Liver (tissue), 9 donors: ENCODE measurements around the gene MCMBP. TPM values are rescaled to one million over a fixed set of nuclear protein-coding genes. Genes with fewer than 3 reads are reported as not detected.
"Not testable (repeated sequence)": the region's sequence is repeated elsewhere in the genome, so short reads cannot be mapped to it uniquely, and the experiment has no call there.

ENCODE experiments used
- DNase-seq: peaks from one replicate; pipeline ENCODE4 v3.0.0-alpha.2; 2017; ENCODE audit warnings: low spot score
- H3K27ac ChIP-seq, 2 donors: one replicate each; pipeline ENCODE4 v1.7.0; 2013; ENCODE audit warnings: inconsistent platforms in 2 of 2, low read length in 2 of 2, control low read depth in 1 of 2, low read depth in 1 of 2, mild to moderate bottlenecking in 1 of 2
- H3K27me3 ChIP-seq, 4 donors: one replicate each; pipeline versions ENCODE4 v1.6.1 to v1.7.0; 2013; ENCODE audit warnings: low read length in 3 of 4, inconsistent platforms in 1 of 4, mild to moderate bottlenecking in 1 of 4, moderate library complexity in 1 of 4; ENCODE audit not compliant: control insufficient read depth in 4 of 4, insufficient read depth in 4 of 4
- H3K36me3 ChIP-seq, 4 donors: one replicate each; pipeline versions ENCODE4 v1.6.1 to v1.7.0; 2013; ENCODE audit warnings: low read length in 3 of 4, mild to moderate bottlenecking in 3 of 4, low read depth in 1 of 4, moderate library complexity in 1 of 4; ENCODE audit not compliant: control insufficient read depth in 4 of 4, insufficient read depth in 3 of 4
- H3K4me1 ChIP-seq, 4 donors: one replicate each; pipeline versions ENCODE4 v1.6.1 to v1.7.0; 2013; ENCODE audit warnings: low read length in 3 of 4, mild to moderate bottlenecking in 3 of 4, moderate library complexity in 1 of 4; ENCODE audit not compliant: control insufficient read depth in 4 of 4, insufficient read depth in 4 of 4
- H3K4me3 ChIP-seq, 3 donors: one replicate each; pipeline versions ENCODE4 v1.6.1 to v1.7.0; 2013; ENCODE audit warnings: low read length in 3 of 3, control low read depth in 1 of 3, low read depth in 1 of 3, mild to moderate bottlenecking in 1 of 3
- H3K9ac ChIP-seq, 2 donors: one replicate each; pipeline ENCODE4 v1.7.0; 2013; ENCODE audit warnings: low read length in 2 of 2, mild to moderate bottlenecking in 2 of 2, moderate library complexity in 2 of 2, control low read depth in 1 of 2, low read depth in 1 of 2
- H3K9me3 ChIP-seq, 4 donors: one replicate each; pipeline versions ENCODE4 v1.6.1 to v1.7.0; 2013; ENCODE audit warnings: low read length in 3 of 4; ENCODE audit not compliant: control insufficient read depth in 4 of 4
- CTCF ChIP-seq: fragments of 150-350 bp; IDR thresholded peaks from 2 replicates; pipeline ENCODE4 v1.5.1; 2017; ENCODE audit warnings: improper control_type of control experiment, low read depth, low read length; ENCODE audit not compliant: missing input control
- EGR1 ChIP-seq, 2 donors: IDR thresholded peaks; 2 replicates each; pipeline ENCODE4 v1.6.1; 2016 to 2018; ENCODE audit warnings: antibody characterized with exemption in 2 of 2, low read depth in 2 of 2
- GABPA ChIP-seq, 2 donors: IDR thresholded peaks in 1 of 2; conservative IDR thresholded peaks in 1 of 2; 2 replicates each; pipeline ENCODE4 v1.6.1; 2016; ENCODE audit warnings: antibody characterized with exemption in 2 of 2, mild to moderate bottlenecking in 1 of 2, moderate library complexity in 1 of 2
- HNF4A ChIP-seq, 2 donors: conservative IDR thresholded peaks; 2 replicates each; pipeline ENCODE4 v1.6.1; 2016; ENCODE audit warnings: antibody characterized with exemption in 2 of 2, mild to moderate bottlenecking in 2 of 2
- HNF4G ChIP-seq: IDR thresholded peaks from 2 replicates; pipeline ENCODE4 v1.6.1; 2016; ENCODE audit warnings: antibody characterized with exemption
- JUND ChIP-seq, 2 donors: IDR thresholded peaks; 2 replicates each; pipeline ENCODE4 v1.6.1; 2016; ENCODE audit warnings: antibody characterized with exemption in 2 of 2
- MAX ChIP-seq: IDR thresholded peaks from 2 replicates; pipeline ENCODE4 v1.6.1; 2016; ENCODE audit warnings: antibody characterized with exemption
- NR2F2 ChIP-seq: IDR thresholded peaks from 2 replicates; pipeline ENCODE4 v1.6.1; 2016; ENCODE audit warnings: antibody characterized with exemption
- REST ChIP-seq: IDR thresholded peaks from 2 replicates; pipeline ENCODE4 v1.6.1; 2016; ENCODE audit warnings: antibody characterized with exemption, mild to moderate bottlenecking
- SP1 ChIP-seq: IDR thresholded peaks from 2 replicates; pipeline ENCODE4 v1.6.1; 2018; ENCODE audit warnings: antibody characterized with exemption, mild to moderate bottlenecking
- YY1 ChIP-seq: IDR thresholded peaks from 2 replicates; pipeline ENCODE4 v1.6.1; 2016; ENCODE audit warnings: antibody characterized with exemption, mild to moderate bottlenecking
- ZBTB33 ChIP-seq: IDR thresholded peaks from 2 replicates; pipeline ENCODE4 v1.6.1; 2016; ENCODE audit warnings: antibody characterized with exemption
- WGBS: extraction: QIAGEN DNeasy Blood & Tissue Kit; methylation state at CpG from one replicate; pipeline ENCODE4 v1.1.7; 2013; 5-methylcytosine and 5-hydroxymethylcytosine counted together
- polyA plus RNA-seq, 2 donors: library from polyadenylated mRNA; stranded (reverse) in 1 of 2; unstranded in 1 of 2; fragments of 200-250 nt in 1 of 2; fragments of >200 nt in 1 of 2; fragmentation: Nextera tagmentation in 1 of 2; extraction: Ambion mirVana in 1 of 2; gene quantifications; one replicate each; pipeline versions ENCODE4 v1.2.1 to v1.2.3, GENCODE V29; 2013 to 2015
- total RNA-seq, 2 donors: library from RNA; depleted of rRNA; stranded (reverse); fragments of >200 nt; gene quantifications; one replicate each; pipeline ENCODE4 v1.2.3, GENCODE V29; 2014
- donor health status: healthy.
- donor health status: healthy.
- donor health status: healthy.
- donor health status: healthy.
- donor health status: healthy.

The MCMBP gene
- total and polyA plus RNA-seq, 4 donors = 6.1 to 23.2 (median 17.3) TPM

- H3K36me3 ChIP-seq = peaks cover 10 to 82% (median 38%) of the 10 kb centered on the region in 4 donors
- TF ChIP-seq SP1 = no peak
- TF ChIP-seq CTCF = no peak
- no peak for TF ChIP-seq MAX
- TF ChIP-seq JUND (IDR thresholded peaks at IDR 0.05) = no peak
- no peak for TF ChIP-seq HNF4G
- TF ChIP-seq GABPA (IDR thresholded peaks at IDR 0.05 in 1 of 2, conservative IDR thresholded peaks at IDR 0.05 in 1 of 2) = no peak
- no peak for TF ChIP-seq REST
- no peak for TF ChIP-seq NR2F2
- TF ChIP-seq EGR1 (IDR thresholded peaks at IDR 0.05; ENCODE audit: low read depth in 2 of 2) = no peak
- no peak for TF ChIP-seq YY1
- TF ChIP-seq HNF4A (conservative IDR thresholded peaks at IDR 0.05) = no peak
- TF ChIP-seq ZBTB33 = no peak
These were observed 35.5 kb upstream of the MCMBP start for GRCh38 chr10:119908166-119908565.

GRCh38 chr10:119907695-119908094, 35.1 kb upstream of the MCMBP start:
- H3K27me3 ChIP-seq, H3K4me1 ChIP-seq, H3K27ac ChIP-seq, H3K9me3 ChIP-seq, H3K9ac ChIP-seq, DNase-seq, H3K4me3 ChIP-seq: not testable (repeated sequence)
- H3K36me3 ChIP-seq = peaks cover 10 to 82% (median 38%) of the 10 kb centered on the region in 4 donors
- WGBS = 98% methylated on average over 7 of the region's 7 CpGs

More at GRCh38 chr10:119908166-119908565, 35.5 kb upstream of the MCMBP start:
- Histone ChIP-seq H3K27ac (no peak overlapping the region), H3K4me3 (no peak overlapping the region), H3K27me3 (no peaks in the 10 kb centered on the region), H3K9ac (no peak overlapping the region), H3K4me1 (no peaks in the 10 kb centered on the region), H3K9me3 (no peaks in the 10 kb centered on the region)
- no peak for DNase-seq
